OCI-LY7 (cell line): ENCODE measurements around the gene AUTS2. TPM values are rescaled to one million over a fixed set of nuclear protein-coding genes. Genes with fewer than 3 reads are reported as not detected.

Source experiments
- BruUV-seq: library from RNA; stranded (reverse); fragments of 400-500 nt; replicated peaks from 2 replicates; lab custom pipeline; 2021; lab: Mats Ljungman, UMichigan
- CTCF ChIA-PET: fragments of 300-600 bp; sonication (Branson Sonifier 250); formaldehyde crosslinking; loops from one replicate; lab custom pipeline; 2022; ENCODE audit warnings: antibody characterized with exemption; ENCODE audit not compliant: unreplicated experiment; lab: Charles Lee
- POLR2A ChIA-PET: fragments of 300-600 bp; sonication (Branson Sonifier 250); formaldehyde crosslinking; loops from one replicate; lab custom pipeline; 2022; ENCODE audit warnings: antibody characterized with exemption; lab: Charles Lee
- DNase-seq: peaks from one replicate; pipeline ENCODE4 v3.0.0-alpha.2; 2015; ENCODE audit warnings: low spot score
- H2AFZ ChIP-seq: fragments of 200-600 bp; sonication (generic), shearing (Covaris generic); 2 replicates; pipeline ENCODE4 v1.6.1; 2014; ENCODE audit warnings: mild to moderate bottlenecking, antibody characterized with exemption, low read length, moderate library complexity
- H3K27ac ChIP-seq: fragments of 200-600 bp; sonication (generic); 2 replicates; pipeline ENCODE4 v1.5.1; 2014; ENCODE audit warnings: mixed run types, low read depth, mild to moderate bottlenecking, moderate library complexity, low read length, inconsistent platforms; ENCODE audit not compliant: poor library complexity, severe bottlenecking
- H3K36me3 ChIP-seq: fragments of 200-600 bp; sonication (generic); 2 replicates; pipeline ENCODE4 v1.6.1; 2014; ENCODE audit warnings: mild to moderate bottlenecking, antibody characterized with exemption, low read length, moderate library complexity, mixed read lengths; ENCODE audit not compliant: insufficient read depth
- H3K4me1 ChIP-seq: fragments of 200-600 bp; sonication (generic); 2 replicates; pipeline ENCODE4 v1.5.1; 2014; ENCODE audit warnings: mild to moderate bottlenecking, low read length; ENCODE audit not compliant: insufficient read depth, poor library complexity, severe bottlenecking
- H3K4me2 ChIP-seq: fragments of 200-600 bp; sonication (generic); 2 replicates; pipeline ENCODE4 v1.6.1; 2014; ENCODE audit warnings: mild to moderate bottlenecking, low read length
- H3K4me3 ChIP-seq: fragments of 200-600 bp; sonication (generic); 2 replicates; pipeline ENCODE4 v1.5.1; 2014; ENCODE audit warnings: mild to moderate bottlenecking, low read depth, low read length; ENCODE audit not compliant: poor library complexity, severe bottlenecking
- H3K79me2 ChIP-seq: fragments of 200-600 bp; sonication (generic); 2 replicates; pipeline ENCODE4 v1.6.1; 2016; ENCODE audit warnings: low read depth, mild to moderate bottlenecking, low read length, moderate library complexity, mixed read lengths; ENCODE audit not compliant: insufficient read depth
- H3K9me2 ChIP-seq: fragments of 200-600 bp; sonication (generic); 2 replicates; pipeline ENCODE4 v1.6.1; 2016; ENCODE audit warnings: mild to moderate bottlenecking, low read length, mixed read lengths; ENCODE audit not compliant: insufficient read depth
- H3K9me3 ChIP-seq: fragments of 200-600 bp; sonication (generic); 2 replicates; pipeline ENCODE4 v1.6.1; 2014; ENCODE audit warnings: mild to moderate bottlenecking, mixed run types, low read length, mixed read lengths
- H4K20me1 ChIP-seq: fragments of 200-600 bp; sonication (generic); 2 replicates; pipeline ENCODE4 v1.6.1; 2014; ENCODE audit warnings: mild to moderate bottlenecking, antibody characterized with exemption, low read length, moderate library complexity, mixed read lengths; ENCODE audit not compliant: insufficient read depth
- CTCF ChIP-seq: fragments of 200-600 bp; sonication (generic); conservative IDR thresholded peaks from 2 replicates; pipeline ENCODE4 v1.5.1; 2014; ENCODE audit warnings: mild to moderate bottlenecking, antibody characterized with exemption, low read length, moderate library complexity, mixed read lengths
- EZH2phosphoT487 ChIP-seq: fragments of 200-600 bp; sonication (generic); IDR thresholded peaks from 2 replicates; pipeline ENCODE4 v1.6.1; 2018; ENCODE audit warnings: low read depth, borderline replicate concordance, mild to moderate bottlenecking, mixed run types, antibody characterized with exemption, low read length, moderate library complexity, mixed read lengths
- intact Hi-C: fragments of 100-400 bp; cut with micrococcal nuclease; formaldehyde crosslinking; loops from one replicate; pipeline ENCODE4 v1.10.0; 2022; ENCODE audit not compliant: unreplicated experiment
- total RNA-seq, 2 experiments: library from RNA; depleted of rRNA in 1 of 2; stranded (reverse); fragments of >200 nt in 1 of 2; shearing (Covaris generic) in 1 of 2; gene quantifications; 2 replicates each; pipeline ENCODE4 v1.2.3, GENCODE V29; 2014 to 2022

Gene AUTS2
- total RNA-seq, 2 experiments from 2014 or later: 37.9 to 78.5 TPM

GRCh38 chr7:69922026-69922803 is 323.9 kb downstream of the AUTS2 start:
- intact Hi-C loops: no loop called here

GRCh38 chr7:69927461-69927860 is 329.2 kb downstream of the AUTS2 start:
- peaks cover 11% of the 10 kb centered on the region; the same call in 1 of the 2 replicates for H3K9me3 ChIP-seq
- DNase-seq: no peak
- H3K79me2 ChIP-seq: no peaks in the 10 kb centered on the region
- intact Hi-C loops: no loop called here
- H3K36me3 ChIP-seq: peaks cover 17% of the 10 kb centered on the region
- no peaks in the 10 kb centered on the region for H3K9me2 ChIP-seq
- no peak overlapping the region for H3K4me2 ChIP-seq
- ChIA-PET CTCF (no interaction called here), POLR2A (interaction anchor here (0.9 kb wide), 1 partner anchor 11 kb away, joined by 3 read pairs; no protein-coding TSS in a partner anchor)
- peaks cover 13% of the 10 kb centered on the region for H3K4me1 ChIP-seq
- no peak for TF ChIP-seq EZH2phosphoT487
- TF ChIP-seq CTCF: no peak
- H3K4me3 ChIP-seq: no peak overlapping the region
- no TSS peak for BruUV-seq
- H3K27ac ChIP-seq: no peak overlapping the region
- H4K20me1 ChIP-seq: 0 out of 2 replicates have a peak, but pooled peaks cover 4% of the 10 kb centered on the region
- H2AFZ ChIP-seq: no peak overlapping the region

More at GRCh38 chr7:69922026-69922803, 323.9 kb downstream of the AUTS2 start:
- H3K4me2 ChIP-seq: no peak overlapping the region
- no peaks in the 10 kb centered on the region for H3K79me2 ChIP-seq
- H3K9me2 ChIP-seq: no peaks in the 10 kb centered on the region
- no peak overlapping the region for H3K27ac ChIP-seq
- DNase-seq: no peak
- no peak overlapping the region for H2AFZ ChIP-seq
- TF ChIP-seq EZH2phosphoT487 (no peak), CTCF (no peak)
- CTCF ChIA-PET: no interaction called here
- H3K9me3 ChIP-seq: no peaks in the 10 kb centered on the region
- H4K20me1 ChIP-seq: 0 out of 2 replicates have a peak, but pooled peaks cover 5% of the 10 kb centered on the region
- BruUV-seq: no TSS peak
- peaks cover under 1% of the 10 kb centered on the region; the same call in 1 of the 2 replicates for H3K36me3 ChIP-seq
- H3K4me3 ChIP-seq: no peak overlapping the region
- H3K4me1 ChIP-seq: no peaks in the 10 kb centered on the region
- POLR2A ChIA-PET: interaction anchor here (0.7 kb wide), 1 partner anchor 82 kb away, joined by 3 read pairs; no protein-coding TSS in a partner anchor

GRCh38 chr7:69928621-69929020 is 330.3 kb downstream of the AUTS2 start:
- POLR2A ChIA-PET: interaction anchor here (0.6 kb wide), 1 partner anchor 453 kb away, joined by 4 read pairs; no protein-coding TSS in a partner anchor
- peaks cover 11% of the 10 kb centered on the region; the same call in 1 of the 2 replicates for H3K9me3 ChIP-seq
- no peaks in the 10 kb centered on the region for H3K9me2 ChIP-seq
- no peak overlapping the region for H3K27ac ChIP-seq
- no peaks in the 10 kb centered on the region; the same call in 1 of the 2 replicates for H3K79me2 ChIP-seq
- peaks cover 17% of the 10 kb centered on the region for H3K36me3 ChIP-seq
- H4K20me1 ChIP-seq: 0 out of 2 replicates have a peak, but pooled peaks cover 4% of the 10 kb centered on the region
- H3K4me1 ChIP-seq: peaks cover 13% of the 10 kb centered on the region
- intact Hi-C loops: no loop called here
- H3K4me2 ChIP-seq: no peak overlapping the region
- TF ChIP-seq CTCF: no peak
- TF ChIP-seq EZH2phosphoT487: no peak
- H2AFZ ChIP-seq: no peak overlapping the region
- CTCF ChIA-PET: no interaction called here
- no peak for DNase-seq
- H3K4me3 ChIP-seq: no peak overlapping the region
- no TSS peak for BruUV-seq
